ENCODE results near the gene TEKT5.
A peak's percentile ranks its signal among the peaks of the same experiment; 100 is the strongest.
"Not testable (repeated sequence)": the region's sequence is repeated elsewhere in the genome, so short reads cannot be mapped to it uniquely, and the experiment has no call there.

The TEKT5 gene

DNA sequence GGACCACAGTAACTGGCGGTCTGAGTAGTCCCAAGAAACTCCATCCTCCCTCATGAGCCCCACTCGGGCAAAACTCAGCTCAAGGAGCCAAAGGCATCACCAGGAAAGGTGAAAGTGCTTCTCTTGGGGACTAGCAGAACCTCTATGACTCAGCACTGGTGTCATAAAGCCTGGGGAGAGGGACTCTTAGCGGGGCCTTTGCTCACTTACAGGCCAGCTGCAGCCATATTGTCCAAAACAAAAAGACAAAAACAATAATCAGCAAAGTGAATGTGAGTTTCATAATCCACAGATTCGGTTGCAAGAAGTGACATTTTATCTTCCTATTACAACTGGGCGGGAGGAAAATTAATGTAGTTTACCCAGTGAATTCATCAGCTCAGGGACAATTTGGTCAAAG, at the start of gene TEKT5:
TEKT5 (minus strand) TSS at position 101 of the 400 bp plus-strand sequence; CDS start at position 44, 57 bp downstream.
- no peak for DNase-seq

DNA sequence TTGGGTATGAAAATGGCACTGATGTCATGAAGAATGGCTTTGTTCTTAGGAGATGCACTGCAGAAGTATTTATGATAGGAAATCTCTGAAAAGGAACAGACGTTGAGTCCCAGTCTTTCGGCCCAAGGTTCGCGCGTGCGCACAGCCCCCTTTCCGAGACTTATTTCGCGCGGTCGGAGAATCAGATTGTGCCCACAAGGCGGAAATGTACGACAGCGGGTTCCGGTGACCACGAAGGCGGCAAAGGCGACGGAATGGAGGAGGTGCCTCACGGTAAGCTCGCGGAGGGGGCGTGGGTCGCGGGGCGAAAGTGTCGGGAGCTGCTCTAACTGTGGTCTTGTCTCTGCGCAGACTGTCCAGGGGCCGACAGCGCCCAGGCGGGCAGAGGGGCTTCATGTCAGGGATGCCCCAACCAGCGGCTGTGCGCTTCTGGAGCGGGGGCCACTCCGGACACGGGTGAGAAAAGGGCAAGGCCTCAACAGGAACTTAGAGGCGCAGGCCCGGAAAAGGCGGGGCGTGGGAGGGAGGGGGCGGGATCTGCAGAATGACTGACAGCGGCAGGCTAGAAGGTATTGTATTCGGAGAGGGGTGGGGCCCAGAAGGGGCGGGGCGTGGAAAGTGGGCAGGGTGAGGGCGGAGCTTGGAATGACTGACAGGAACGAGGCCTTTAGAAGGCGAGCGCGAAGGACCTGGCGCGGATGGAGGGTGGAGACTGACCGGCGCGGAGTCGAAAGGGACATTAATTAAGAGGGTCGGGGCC, 49.1 kb upstream of the TEKT5 start, which contains the start of gene NUBP1:
NUBP1 (plus strand) TSS at position 233 of the 760 bp plus-strand sequence; CDS start at position 255, 22 bp downstream.
- DNase-seq = peak; percentile 100

DNA sequence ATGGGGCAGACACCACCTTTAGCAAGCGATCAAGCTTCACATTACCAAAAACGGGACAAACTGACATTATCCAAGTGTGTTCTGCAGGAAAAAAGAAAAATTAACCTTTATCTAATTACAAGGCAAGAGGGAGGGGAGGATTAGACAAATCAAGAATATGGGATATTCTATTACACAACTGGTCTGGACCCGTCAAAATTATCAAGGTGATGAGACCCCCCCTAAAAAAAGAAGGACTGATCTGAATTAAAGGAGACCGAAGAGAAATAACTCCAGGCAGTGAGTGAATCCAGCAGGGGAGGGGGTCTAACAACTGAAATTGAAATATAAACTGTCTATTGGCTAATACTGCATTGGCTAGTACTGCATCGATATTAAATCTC, 48.5 kb upstream of the TEKT5 start:
- no peak for DNase-seq

DNA sequence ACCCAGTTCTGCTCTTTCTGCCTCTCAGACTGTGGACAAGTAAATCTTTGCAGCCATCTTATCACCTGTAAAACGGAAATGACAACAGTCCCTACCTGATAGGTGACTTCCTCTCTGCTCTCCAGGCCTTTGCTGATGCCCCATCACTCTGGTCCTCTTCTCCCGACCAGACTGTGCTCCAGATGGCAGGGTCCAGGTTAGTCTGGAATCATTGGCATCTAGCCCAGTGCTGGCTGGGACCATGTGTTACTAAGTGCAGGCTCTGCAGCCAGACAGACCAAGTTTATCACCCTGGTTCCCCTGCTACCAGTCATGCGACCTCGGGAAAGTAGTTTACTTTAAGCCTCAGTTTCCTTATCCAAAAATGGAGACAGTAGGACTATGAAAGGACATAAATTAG, 47.1 kb upstream of the TEKT5 start:
- DNase-seq = no peak

DNA sequence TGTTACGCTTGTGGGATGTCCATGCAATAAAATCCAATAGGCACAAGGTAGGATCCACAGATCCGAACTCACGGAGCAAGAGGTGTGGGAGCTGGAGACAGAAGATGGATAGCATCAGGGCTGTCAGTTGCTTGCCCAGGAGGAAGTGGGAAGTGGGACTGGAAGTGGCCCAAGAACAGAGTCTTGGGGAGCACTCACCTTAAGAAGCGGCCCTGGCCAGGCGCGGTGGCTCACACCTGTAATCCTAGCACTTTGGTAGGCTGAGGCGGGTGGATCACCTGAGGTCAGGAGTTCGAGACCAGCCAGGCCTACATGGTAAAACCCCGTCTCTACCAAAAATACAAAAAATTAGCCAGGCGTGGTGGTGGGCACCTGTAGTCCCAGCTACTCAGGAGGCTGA, 46.5 kb upstream of the TEKT5 start:
- DNase-seq = not testable (repeated sequence)

DNA sequence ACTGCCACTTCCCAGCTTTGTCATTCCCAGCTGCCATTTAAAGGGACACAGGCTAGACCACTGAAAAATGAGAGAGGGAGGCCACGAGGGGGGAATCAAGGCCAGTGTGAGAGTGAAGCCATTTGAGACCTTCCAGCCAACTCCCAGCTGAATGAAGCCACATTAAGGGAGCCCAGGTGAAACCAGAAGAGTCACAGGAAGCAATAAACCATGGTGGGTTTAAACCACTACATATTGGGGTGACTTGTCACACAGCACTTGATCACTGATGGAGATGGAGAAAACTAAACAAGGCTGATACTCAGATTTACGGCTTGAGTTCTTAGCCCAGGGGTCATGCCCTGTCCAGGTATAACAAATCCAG, 46.1 kb upstream of the TEKT5 start:
- DNase-seq = no peak

DNA sequence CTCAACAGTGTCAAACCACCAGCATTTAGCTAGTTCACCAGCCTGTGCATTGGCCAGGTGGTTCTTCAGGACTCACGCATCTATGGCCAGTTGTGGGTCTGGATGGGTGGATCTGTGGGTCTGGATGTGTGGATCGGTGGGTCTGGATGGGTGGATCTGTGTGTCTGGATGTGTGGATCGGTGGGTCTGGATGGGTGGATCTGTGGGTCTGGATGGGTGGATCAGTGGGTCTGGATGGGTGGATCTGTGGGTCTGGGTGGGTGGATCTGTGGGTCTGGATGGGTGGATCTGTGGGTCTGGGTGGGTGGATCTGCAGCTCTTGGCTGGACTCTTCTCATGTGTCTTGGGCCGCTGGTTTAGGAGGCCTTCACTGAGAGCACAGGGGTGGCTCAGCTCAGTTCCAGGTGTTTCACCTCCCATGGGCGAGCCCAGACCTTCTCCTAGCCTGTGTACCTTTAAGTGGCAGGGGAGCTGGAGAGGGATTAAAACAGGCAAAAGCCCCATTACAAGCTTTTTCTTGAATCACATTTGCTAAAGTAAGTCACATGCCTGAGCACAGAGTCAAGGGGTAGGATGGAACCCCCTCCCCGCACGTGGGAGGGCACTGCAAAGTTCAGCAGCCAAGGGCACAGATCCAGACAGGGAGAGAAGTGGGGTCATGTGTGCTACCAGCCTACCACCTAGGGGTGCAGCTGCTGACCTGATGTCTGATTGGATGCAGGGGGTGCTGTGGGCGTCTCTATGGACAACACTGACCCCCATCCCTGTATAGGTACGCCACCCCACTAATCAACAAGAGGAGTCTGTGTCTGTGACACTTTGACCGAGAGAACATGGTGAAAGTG, 45.5 kb upstream of the TEKT5 start:
- no peak for DNase-seq

DNA sequence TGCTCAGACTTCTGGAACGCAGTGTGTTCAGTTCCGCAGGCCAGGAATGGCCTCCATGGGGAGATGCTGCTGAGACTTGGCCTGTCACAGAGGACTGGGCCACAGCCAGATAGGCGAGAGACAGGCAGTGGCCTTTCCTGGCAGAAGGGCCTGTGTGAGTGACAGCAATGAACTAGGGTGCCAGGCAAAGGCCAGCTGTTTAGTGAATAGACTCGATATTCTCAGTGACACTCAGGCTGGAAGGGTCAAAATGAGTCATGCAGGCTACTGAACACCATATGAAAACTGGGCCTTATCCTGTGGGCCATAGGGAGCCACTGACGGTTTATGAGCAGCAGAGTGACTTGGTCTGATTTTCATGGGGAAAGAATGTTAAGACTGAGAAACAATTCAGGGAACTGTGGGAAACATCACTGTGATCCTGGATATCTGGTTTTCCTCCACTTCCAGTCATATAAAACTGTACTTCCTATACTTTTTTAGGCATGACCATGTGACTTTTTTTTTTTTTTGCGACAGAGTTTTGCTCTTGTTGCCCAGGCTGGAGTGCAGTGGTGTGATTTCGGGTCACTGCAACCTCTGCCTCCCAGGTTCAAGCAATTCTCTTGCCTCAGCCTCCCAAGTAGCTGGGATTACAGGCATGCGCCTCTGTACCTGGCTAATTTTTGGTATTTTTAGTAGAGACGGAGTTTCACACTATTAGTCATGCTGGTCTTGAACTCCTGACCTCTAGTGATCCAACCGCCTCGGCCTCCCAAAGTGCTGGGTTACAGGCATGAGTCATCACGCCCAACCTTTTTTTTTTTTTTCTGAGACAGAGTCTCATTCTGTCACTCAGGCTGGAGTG, 43.7 kb upstream of the TEKT5 start:
- DNase-seq = peak; percentile 58

DNA sequence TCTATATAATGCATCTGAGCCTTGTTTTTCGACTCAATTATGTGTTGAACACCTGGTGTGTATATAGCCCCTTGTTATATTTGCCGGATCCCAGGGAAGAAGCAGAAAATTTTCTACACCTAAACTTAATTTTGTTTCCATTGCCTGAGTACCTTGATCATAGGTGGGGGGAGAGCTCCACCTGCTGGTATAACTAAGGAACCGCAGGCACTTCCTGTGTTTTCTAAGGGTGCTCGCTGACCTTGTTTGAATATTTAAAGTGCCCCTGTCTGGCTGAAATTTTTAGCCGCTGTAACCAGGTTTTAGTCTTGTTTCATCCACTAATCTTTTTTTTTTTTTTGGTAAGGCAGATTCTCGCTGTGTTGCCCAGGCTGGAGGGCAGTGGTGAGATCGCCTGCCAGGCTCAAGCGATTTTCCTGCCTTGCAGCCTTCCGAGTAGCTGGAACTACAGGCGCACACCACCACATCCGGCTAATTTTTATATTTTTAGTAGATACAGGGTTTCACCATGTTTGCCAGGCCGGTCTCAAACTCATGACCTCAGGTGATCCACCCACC, 42.4 kb upstream of the TEKT5 start:
- DNase-seq = peak; percentile 82

DNA sequence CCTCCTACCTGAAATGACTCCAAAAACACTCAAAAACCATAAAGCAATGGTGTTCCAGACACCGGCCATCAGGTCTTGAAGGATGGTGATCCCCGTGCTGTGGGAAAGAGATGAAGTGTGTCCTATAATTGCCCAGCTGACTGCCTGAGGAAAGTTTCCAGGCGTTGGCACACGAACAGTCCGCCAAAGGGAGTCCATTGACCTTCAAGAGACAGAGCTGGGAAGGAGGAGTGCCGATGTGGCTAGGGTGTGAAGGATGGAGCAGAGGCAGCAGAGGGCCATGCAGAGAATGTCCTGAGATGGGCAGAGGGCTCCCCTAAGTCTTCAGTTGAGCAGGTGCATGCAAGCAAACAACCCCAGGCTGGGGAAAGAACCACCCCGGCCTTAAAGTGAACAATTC, 37.1 kb upstream of the TEKT5 start:
- DNase-seq = no peak

DNA sequence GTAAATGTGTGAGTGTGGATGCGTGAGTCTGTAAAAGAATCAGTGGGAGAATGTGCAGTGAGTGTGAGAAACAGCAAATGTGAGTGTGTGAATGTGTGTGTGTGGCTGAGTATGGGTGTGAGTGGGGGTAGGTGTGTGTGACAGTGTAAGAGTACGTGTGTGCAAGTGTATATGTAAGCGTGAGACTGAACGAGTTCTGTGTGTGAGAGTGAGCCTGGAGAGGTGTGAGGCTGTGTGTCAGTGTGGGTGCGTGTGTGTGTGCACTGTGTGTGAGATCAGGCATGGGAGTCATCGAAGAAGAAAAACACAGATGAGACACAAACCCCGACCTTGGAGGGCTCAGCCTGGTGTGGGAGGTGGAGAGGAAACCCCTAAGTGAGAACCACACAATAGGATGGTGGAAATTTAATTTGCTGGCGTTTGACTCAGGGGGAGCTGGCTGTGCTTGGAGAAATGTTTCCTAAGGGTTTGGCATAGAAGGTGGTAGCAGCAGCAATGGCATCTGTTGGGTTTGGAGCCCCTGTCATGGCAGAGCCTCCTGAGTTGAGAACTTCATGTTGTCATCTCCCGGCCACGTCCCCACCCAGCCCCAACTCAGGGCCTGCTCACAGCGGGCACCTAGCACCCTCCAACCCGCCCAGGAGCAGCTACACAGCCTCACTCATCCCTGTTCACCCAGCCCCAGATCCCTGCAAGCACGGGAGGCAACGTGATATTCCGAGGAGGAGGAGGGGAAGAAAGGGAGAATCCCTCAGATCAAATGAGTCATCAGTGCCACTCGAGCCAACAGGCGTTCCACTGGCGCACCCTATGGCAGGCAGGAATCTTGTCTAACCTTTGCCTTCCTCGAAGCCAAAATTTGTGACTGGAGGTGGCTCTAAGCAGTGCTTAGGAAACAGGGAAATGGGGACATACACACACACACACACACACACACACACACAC, 34.6 kb upstream of the TEKT5 start:
- DNase-seq = no peak

DNA sequence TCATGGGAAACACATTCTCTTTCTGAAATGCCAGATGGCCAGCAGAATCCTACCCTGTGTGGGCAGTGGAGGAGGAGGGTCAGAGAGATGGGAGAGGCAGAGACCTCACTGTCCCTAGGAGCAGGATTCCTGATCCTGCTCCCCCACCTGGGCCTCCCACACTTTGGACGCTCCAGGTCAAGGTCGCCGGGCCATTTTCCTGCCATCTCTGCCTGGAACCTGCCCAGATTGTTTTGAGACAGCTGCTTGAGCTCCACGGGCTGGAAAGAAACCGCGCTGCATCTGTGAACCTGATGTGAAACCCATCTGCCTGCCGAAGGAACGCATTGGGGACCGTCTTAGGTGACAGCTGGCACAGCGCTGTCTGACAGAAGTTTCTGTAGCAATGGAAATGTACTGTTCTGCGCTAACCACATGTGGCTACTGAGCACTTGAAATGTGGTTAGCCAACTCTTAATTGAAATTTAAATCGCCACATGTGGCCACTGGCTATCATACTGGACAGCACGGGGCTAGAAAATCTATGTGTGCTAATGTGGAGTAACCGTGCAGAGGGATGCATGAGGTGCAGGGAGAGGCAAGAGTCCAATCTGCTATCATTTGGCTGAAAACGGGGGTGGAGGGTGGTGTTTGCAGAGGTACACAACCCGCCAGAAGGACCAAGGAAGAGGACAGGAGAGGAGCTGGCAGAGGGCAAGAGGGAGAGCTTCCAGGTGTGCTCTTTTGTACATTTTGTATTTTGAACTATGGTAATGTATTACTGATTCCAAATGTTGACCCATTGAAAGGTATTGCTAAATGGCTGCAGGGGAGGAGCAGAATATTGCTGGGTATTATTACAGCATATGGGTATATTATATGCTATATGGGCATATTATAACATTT, 33.5 kb upstream of the TEKT5 start:
- DNase-seq = no peak

DNA sequence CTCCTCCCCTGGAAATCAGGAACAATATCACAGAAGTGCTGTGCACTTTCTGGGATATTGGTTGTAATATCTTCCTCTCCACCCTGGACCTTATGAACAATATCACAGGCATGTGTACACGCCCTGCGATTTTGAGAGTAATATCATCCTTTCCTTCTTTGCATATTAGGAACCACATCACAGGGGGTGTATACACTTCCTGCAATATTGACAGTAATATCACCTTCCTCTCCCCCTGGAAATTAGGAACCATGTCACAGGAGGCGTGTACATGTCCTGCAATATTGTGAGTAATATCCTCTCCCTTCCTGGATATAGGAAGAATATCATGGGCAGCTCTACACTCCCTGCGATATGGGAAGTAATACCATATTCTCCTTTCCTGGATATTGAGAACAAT, 14.2 kb upstream of the TEKT5 start:
- DNase-seq = no peak

DNA sequence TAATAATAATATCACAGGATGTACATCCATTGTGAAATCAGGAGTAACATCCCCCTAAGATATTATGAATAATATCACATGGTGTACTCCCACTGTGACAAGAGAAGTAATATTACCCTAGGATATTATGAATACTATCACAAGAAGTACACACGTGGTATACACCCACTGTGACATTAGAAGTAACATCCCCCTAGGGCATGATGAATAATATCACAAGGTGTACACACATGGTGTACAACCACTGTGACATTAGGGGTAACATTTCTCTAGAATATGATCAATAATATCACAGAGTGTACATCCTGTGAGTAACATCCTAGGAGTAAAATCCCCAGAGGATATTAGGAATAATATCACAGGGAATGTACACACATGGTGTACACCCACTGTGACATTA, 5.0 kb upstream of the TEKT5 start:
- no peak for DNase-seq

DNA sequence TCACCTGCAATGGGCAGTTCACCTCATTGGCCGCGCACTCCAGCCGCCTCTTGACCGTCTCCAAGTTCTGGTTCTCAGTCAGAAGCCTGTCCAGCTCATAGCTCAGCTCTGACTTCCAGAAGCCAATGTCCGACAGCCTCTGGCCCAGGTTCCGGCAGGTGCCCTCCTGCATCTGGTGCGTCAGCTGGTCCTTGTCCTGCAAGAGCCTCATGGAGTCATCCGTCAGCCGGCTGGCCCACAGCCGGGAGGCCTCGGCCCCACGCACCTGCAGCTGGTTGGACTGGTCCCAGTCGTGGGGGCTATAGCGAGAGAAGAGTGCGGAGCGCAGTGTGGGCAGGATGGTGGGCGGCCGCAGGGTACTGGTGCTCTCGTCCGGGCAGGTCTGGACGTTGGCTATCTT, 424 bp downstream of the TEKT5 start:
- no peak for DNase-seq

DNA sequence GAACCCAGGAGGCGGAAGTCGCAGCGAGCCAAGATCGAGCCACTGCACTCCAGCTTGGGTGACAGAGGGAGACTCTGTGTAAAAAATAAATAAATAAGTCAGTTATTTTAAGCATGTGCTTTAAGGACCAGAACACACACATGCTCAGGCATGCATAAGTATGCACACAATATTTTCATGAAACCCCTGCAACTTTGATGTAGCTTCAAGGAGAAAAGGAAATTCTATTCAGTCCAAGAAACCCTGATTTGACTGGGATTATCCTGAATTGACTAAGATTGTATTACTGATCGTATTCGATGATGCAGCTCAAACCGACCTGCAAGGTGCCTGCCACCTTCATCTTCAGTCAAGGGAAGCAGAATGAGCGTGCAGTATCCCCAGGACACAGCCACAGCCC, 841 bp downstream of the TEKT5 start:
- no peak for DNase-seq

DNA sequence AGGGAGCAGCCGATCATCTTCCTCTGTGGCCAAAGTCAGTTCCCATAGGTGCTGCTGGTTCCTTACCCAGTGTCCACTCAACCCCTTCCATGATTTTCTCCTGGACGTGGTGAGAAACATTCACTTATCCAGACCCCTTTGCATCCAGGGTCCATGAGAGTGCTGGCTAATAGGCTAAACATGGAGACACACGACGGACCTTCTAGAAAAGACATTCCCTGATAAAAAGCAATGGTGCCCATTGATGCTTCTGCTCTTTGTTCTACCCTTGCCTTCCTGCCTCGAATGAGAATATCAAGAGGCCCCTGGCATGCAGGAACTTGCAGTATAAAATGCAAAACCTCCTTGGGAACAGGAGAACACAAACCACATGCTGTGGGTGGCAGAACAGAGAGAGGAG, 2.3 kb downstream of the TEKT5 start:
- no peak for DNase-seq

DNA sequence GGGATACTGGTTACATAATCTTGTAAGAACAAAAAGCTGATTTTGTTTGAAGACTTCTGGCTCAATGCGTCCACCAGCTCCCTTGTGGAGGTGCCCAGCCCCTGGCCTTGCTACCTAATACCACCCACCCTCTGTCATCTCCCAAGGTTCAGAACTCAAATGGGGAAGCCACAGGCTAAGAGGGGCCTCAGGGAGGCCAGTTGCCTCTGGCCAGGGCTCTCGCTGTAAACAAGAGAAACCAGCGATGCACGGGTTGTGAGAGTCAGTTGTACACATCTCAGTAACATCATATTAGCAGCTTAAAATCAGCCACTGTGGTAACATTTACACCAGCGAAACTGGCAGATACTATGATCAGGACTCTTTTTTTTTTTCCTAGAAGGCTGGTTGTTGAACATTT, 6.0 kb downstream of the TEKT5 start:
- no peak for DNase-seq

DNA sequence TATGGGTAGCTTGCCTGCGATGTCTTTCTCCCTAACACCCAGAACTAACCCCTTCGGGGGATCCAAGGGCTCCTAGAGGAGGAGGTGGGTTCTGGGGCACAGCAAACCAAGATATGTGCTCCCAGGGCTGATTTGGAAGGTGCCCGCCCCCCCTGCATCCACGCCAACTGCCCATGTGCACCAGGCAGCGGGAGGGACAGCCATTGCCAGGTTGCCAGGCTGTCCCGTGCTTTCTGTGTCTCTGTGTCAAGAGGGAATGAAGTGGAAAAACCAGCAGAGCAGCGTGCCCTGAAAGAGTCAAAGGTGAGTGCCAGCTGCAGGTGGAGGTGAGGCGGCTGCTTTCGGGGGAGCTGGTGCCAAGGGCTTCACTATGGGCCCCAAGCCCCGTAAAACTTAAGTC, 6.4 kb downstream of the TEKT5 start:
- no peak for DNase-seq

DNA sequence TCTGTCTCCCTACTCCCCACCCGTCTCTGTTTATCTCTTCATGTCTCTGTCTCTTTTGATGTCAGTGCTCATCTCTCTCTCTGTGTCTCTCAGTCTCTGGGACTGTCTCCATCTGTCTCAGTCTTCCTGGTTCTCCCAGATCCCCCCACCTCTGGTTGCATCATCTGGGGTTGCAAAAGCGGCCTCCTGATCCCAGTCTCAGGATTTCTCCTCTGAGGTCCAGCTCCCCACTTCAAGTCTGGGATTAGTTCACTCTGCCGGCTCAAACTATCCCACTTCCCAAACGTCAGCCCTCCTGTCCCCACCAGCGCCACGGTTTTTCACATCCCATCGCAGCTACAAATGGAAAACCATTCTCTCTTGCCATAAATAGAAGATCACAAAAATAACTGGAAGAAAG, 9.0 kb downstream of the TEKT5 start:
- no peak for DNase-seq
